IMR-90 (cell line): ENCODE data around the gene EIF5A. TPM values are rescaled to one million over a fixed set of nuclear protein-coding genes. Genes with fewer than 3 reads are reported as not detected.

Experiments used
- ATAC-seq: fragments of 200-7000 bp; cut with Tn5 transposase; 2 replicates; pipeline ENCODE4 v1.9.1; 2020; ENCODE audit warnings: low read depth, mild to moderate bottlenecking, moderate library complexity
- BruUV-seq: library from RNA; stranded (reverse); fragments of 400-500 nt; replicated peaks from 2 replicates; lab custom pipeline; 2021; lab: Mats Ljungman, UMichigan
- CTCF ChIA-PET: fragments of 300-600 bp; formaldehyde crosslinking; extraction: SDS; loops from one replicate; lab custom pipeline; 2021; ENCODE audit warnings: antibody characterized with exemption; lab: Yijun Ruan, JAX
- POLR2A ChIA-PET: fragments of 300-600 bp; sonication (Branson Sonifier 250); formaldehyde crosslinking; loops from one replicate; lab custom pipeline; 2022; ENCODE audit warnings: antibody characterized with exemption; ENCODE audit not compliant: unreplicated experiment; lab: Charles Lee
- DNase-seq: peaks from one replicate; pipeline ENCODE4 v3.0.0; 2013
- H2AFZ ChIP-seq: replicated peaks from 2 replicates; pipeline ENCODE3; 2013; ENCODE audit warnings: low read length, mild to moderate bottlenecking; ENCODE audit not compliant: poor library complexity
- H2AK5ac ChIP-seq: 2 replicates; pipeline ENCODE4 v1.6.1; 2013; ENCODE audit warnings: low read depth, low read length, inconsistent platforms
- H2AK9ac ChIP-seq: replicated peaks from 2 replicates; pipeline ENCODE3; 2013; ENCODE audit warnings: mild to moderate bottlenecking, low read depth, low read length, moderate library complexity; ENCODE audit not compliant: poor library complexity
- H2BK120ac ChIP-seq: 2 replicates; pipeline ENCODE4 v1.6.1; 2013; ENCODE audit warnings: low read depth, low read length, inconsistent platforms
- H2BK15ac ChIP-seq: 3 replicates; pipeline ENCODE4 v1.6.1; 2013; ENCODE audit warnings: low read depth, low read length, inconsistent platforms
- H2BK20ac ChIP-seq: 2 replicates; pipeline ENCODE4 v1.6.1; 2013; ENCODE audit warnings: low read depth, mild to moderate bottlenecking, inconsistent platforms, low read length, moderate library complexity
- H2BK5ac ChIP-seq: 2 replicates; pipeline ENCODE4 v1.6.1; 2013; ENCODE audit warnings: mild to moderate bottlenecking, low read depth, low read length, inconsistent platforms; ENCODE audit not compliant: poor library complexity, severe bottlenecking
- H3K14ac ChIP-seq: replicated peaks from 2 replicates; pipeline ENCODE4 v1.6.1; 2013; ENCODE audit warnings: low read depth, low read length, inconsistent platforms
- H3K18ac ChIP-seq: 2 replicates; pipeline ENCODE4 v1.6.1; 2013; ENCODE audit warnings: low read depth, low read length, control low read depth
- H3K23ac ChIP-seq: 2 replicates; pipeline ENCODE4 v1.6.1; 2013; ENCODE audit warnings: low read depth, low read length, inconsistent platforms
- H3K27ac ChIP-seq: 2 replicates; pipeline ENCODE4 v1.5.1; 2013; ENCODE audit warnings: mild to moderate bottlenecking, control low read depth, low read length; ENCODE audit not compliant: insufficient read depth
- H3K27me3 ChIP-seq: 2 replicates; pipeline ENCODE4 v1.6.1; 2013; ENCODE audit warnings: low read length; ENCODE audit not compliant: control insufficient read depth, insufficient read depth
- H3K36me3 ChIP-seq: 2 replicates; pipeline ENCODE4 v1.6.1; 2013; ENCODE audit warnings: low read length, mixed read lengths; ENCODE audit not compliant: control insufficient read depth, insufficient read depth
- H3K4ac ChIP-seq: 2 replicates; pipeline ENCODE4 v1.6.1; 2013; ENCODE audit warnings: low read depth, low read length, inconsistent platforms
- H3K4me1 ChIP-seq: 2 replicates; pipeline ENCODE4 v1.6.1; 2013; ENCODE audit warnings: low read length, mixed read lengths; ENCODE audit not compliant: control insufficient read depth, insufficient read depth
- H3K4me2 ChIP-seq: 2 replicates; pipeline ENCODE4 v1.6.1; 2013; ENCODE audit warnings: low read depth, mild to moderate bottlenecking, control low read depth, low read length, moderate library complexity
- H3K4me3 ChIP-seq: 2 replicates; pipeline ENCODE4 v1.5.1; 2013; ENCODE audit warnings: low read depth, mild to moderate bottlenecking, control low read depth, low read length, moderate library complexity; ENCODE audit not compliant: insufficient read depth
- H3K56ac ChIP-seq: 2 replicates; pipeline ENCODE4 v1.6.1; 2013; ENCODE audit warnings: low read length, inconsistent platforms; ENCODE audit not compliant: insufficient read depth; ENCODE audit errors: extremely low read depth
- H3K79me1 ChIP-seq, 2 experiments: 2 replicates each; pipeline ENCODE4 v1.6.1; 2013; ENCODE audit warnings: low read length in 2 of 2, inconsistent platforms in 1 of 2, low read depth in 1 of 2
- H3K9ac ChIP-seq: 2 replicates; pipeline ENCODE4 v1.6.1; 2013; ENCODE audit warnings: low read depth, low read length, control low read depth
- H3K9me1 ChIP-seq: 2 replicates; pipeline ENCODE4 v1.6.1; 2013; ENCODE audit warnings: low read length, inconsistent platforms; ENCODE audit not compliant: insufficient read depth
- H3K9me3 ChIP-seq: 2 replicates; pipeline ENCODE4 v1.6.1; 2013; ENCODE audit warnings: low read length; ENCODE audit not compliant: control insufficient read depth, insufficient read depth
- H4K20me1 ChIP-seq: 2 replicates; pipeline ENCODE4 v1.6.1; 2013; ENCODE audit warnings: low read length, inconsistent platforms; ENCODE audit not compliant: insufficient read depth
- H4K5ac ChIP-seq: 2 replicates; pipeline ENCODE4 v1.6.1; 2013; ENCODE audit warnings: mild to moderate bottlenecking, low read depth, low read length, control low read depth
- H4K8ac ChIP-seq, 2 experiments: 2 replicates each; pipeline ENCODE4 v1.6.1; 2013; ENCODE audit warnings: low read depth in 2 of 2, low read length in 2 of 2, control low read depth in 1 of 2, inconsistent platforms in 1 of 2
- H4K91ac ChIP-seq: 2 replicates; pipeline ENCODE4 v1.6.1; 2013; ENCODE audit warnings: low read depth, low read length, inconsistent platforms; ENCODE audit not compliant: insufficient read depth
- FOS ChIP-seq: fragments of 150-350 bp; IDR thresholded peaks from 2 replicates; pipeline ENCODE4 v1.6.1; 2016; ENCODE audit warnings: low read depth, low read length
- NFE2L2 ChIP-seq: fragments of 150-350 bp; IDR thresholded peaks from 2 replicates; pipeline ENCODE4 v1.6.1; 2016; ENCODE audit warnings: low read depth, mild to moderate bottlenecking, low read length
- USF2 ChIP-seq: fragments of 150-350 bp; IDR thresholded peaks from 2 replicates; pipeline ENCODE4 v1.6.1; 2017; ENCODE audit warnings: mild to moderate bottlenecking, antibody characterized with exemption, low read length, low read depth
- WGBS, 2 experiments: methylation state at CpG; one replicate each; pipeline versions ENCODE4 v1.1.5 to v1.1.7; 2013; ENCODE audit warnings: missing lambda C conversion rate in 2 of 2; ENCODE audit not compliant: insufficient read length in 1 of 2; ENCODE audit errors: extremely low coverage in 2 of 2; 5-methylcytosine and 5-hydroxymethylcytosine counted together
- dilution Hi-C: fragments of 300-500 bp; cut with HindIII; formaldehyde crosslinking; loops from one replicate; pipeline ENCODE4 v1.14.3; 2018; ENCODE audit warnings: low sequenced_read_pairs; ENCODE audit not compliant: unreplicated experiment
- in situ Hi-C: fragments of 300-500 bp; cut with MboI; formaldehyde crosslinking; loops from 3 replicates; pipeline ENCODE4 v1.14.3; 2019; ENCODE audit warnings: low sequenced_read_pairs, inconsistent platforms, mixed read lengths
- intact Hi-C: fragments of 100-400 bp; cut with micrococcal nuclease; formaldehyde crosslinking; loops from 2 replicates; pipeline ENCODE4 v1.10.0; 2022
- polyA plus RNA-seq, 3 experiments: library from polyadenylated mRNA; depleted of rRNA; stranded (reverse); fragments of >200 nt; gene quantifications; 2 replicates each; pipeline ENCODE4 v1.2.3, GENCODE V29; 2012; ENCODE audit warnings: low replicate concordance in 1 of 3
- total RNA-seq: library from RNA; depleted of rRNA; stranded (reverse); fragments of >200 nt; gene quantifications from 2 replicates; pipeline ENCODE4 v1.2.3, GENCODE V29; 2012

Gene EIF5A
- total and polyA plus RNA-seq, 2 of the 4 experiments (the other 2 are of a cell fraction), result 782 to 883 TPM

- TF ChIP-seq FOS, result no peak
Observed at GRCh38 chr17:7293816-7294613, 13.4 kb upstream of the EIF5A start (continued).

GRCh38 chr17:7294614-7295153 is 12.7 kb upstream of the EIF5A start, which contains the start of gene YBX2:
Gene YBX2, minus strand, starts transcription at chr17:7294639. Its CDS starts 139 bp downstream, at chr17:7294500.
- dilution Hi-C loops, result no loop called here
- peak; percentile 7 for DNase-seq
- WGBS, 2 experiments, result 3% methylated on average over 21 of the region's 57 CpGs; no CpG with 5 or more reads in 1 of the 2 experiments

More at GRCh38 chr17:7294614-7295153, 12.7 kb upstream of the EIF5A start, which contains the start of gene YBX2:
- peak within 1 kb of the TSS; percentile 83 for H3K4me2 ChIP-seq
- H3K9me3 ChIP-seq, result no peaks in the 10 kb centered on the region; the same call in 1 of the 2 replicates
- no peak within 1 kb of the TSS for H3K14ac ChIP-seq
- H3K9ac ChIP-seq, result no peak within 1 kb of the TSS
- H3K56ac ChIP-seq, result no peak within 1 kb of the TSS
- H4K91ac ChIP-seq, result no peak within 1 kb of the TSS
- CTCF ChIA-PET, result no interaction called here
- 0 out of 2 replicates have a peak, but pooled peaks cover 3% of the 10 kb centered on the region for H4K20me1 ChIP-seq
- H3K4ac ChIP-seq, result no peak within 1 kb of the TSS
- peaks cover 55% of the 10 kb centered on the region for H3K27me3 ChIP-seq
- H2BK20ac ChIP-seq, result no peak within 1 kb of the TSS
- H4K8ac ChIP-seq, result no peak within 1 kb of the TSS
- no peaks in the 10 kb centered on the region; the same call in 1 of the 2 replicates for H3K9me1 ChIP-seq
- H2BK5ac ChIP-seq, result no peak within 1 kb of the TSS
- in situ Hi-C loops, result no loop called here
- H2AK5ac ChIP-seq, result no peak within 1 kb of the TSS
- H2AFZ ChIP-seq, result peak within 1 kb of the TSS; percentile 88
- H3K23ac ChIP-seq, result no peak within 1 kb of the TSS
- no peak within 1 kb of the TSS for H2BK15ac ChIP-seq
- H2BK120ac ChIP-seq, result no peak within 1 kb of the TSS
- peak within 1 kb of the TSS; percentile 23 for H2AK9ac ChIP-seq
- H4K5ac ChIP-seq, result no peak within 1 kb of the TSS
- H3K4me3 ChIP-seq, result peak within 1 kb of the TSS; percentile 31
- no peak within 1 kb of the TSS for H3K18ac ChIP-seq
- H3K27ac ChIP-seq, result no peak within 1 kb of the TSS
- H3K79me1 ChIP-seq, result no peaks in the 10 kb centered on the region
- POLR2A ChIA-PET, result no interaction called here
- TF ChIP-seq NFE2L2, result no peak
- peak; percentile 78 for TF ChIP-seq USF2
- ATAC-seq, result peak; percentile 55
- no TSS peak for BruUV-seq
- H3K4me1 ChIP-seq, result peaks cover 3% of the 10 kb centered on the region
- no peaks in the 10 kb centered on the region for H3K36me3 ChIP-seq
- intact Hi-C loops, result loop anchor here (5.0 kb wide), 1 partner anchor 57 kb away; the partner anchor contains the start of gene PHF23
